ENCODE results near the gene TMEM62. TPM values are rescaled to one million over a fixed set of nuclear protein-coding genes. Genes with fewer than 3 reads are reported as not detected.

Gene TMEM62
- polyA plus RNA-seq, 1 donor from 2014 or later, result 8.7 TPM

DNA sequence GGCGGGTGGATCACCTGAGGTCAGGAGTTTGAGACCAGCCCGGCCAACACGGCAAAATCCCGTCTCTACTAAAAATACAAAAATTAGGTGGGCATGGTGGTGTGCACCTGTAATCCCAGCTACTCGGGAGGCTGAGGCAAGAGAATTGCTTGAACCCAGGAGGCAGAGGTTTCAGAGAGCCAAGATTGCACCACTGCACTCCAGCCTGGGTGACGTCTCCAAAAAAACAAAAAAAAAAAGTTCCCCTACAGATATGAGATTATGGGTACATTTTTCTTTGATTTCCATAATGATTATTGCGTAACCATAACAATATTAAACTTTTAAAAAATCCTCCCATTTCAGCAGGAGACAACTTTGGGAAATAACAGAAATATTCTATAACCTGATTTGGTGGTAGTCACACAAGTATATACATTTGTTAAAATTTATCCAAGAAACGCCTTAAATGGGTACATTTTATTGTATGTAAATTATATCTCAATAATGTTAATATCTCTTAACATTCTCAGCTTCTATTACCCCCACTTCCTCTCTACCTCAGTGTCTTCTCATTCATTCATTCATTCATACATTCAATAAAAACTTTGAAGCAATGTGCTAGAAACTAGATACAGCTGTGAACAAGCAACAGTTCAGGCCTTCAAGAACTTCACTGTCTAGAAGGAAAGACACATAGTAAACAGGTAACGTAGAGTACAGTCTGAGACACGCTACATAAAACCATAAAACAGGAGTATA, 34.1 kb upstream of the TMEM62 start:
- no peaks in the 10 kb centered on the region for H4K20me1 ChIP-seq (ENCODE audit: insufficient read depth)
- H3K79me2 ChIP-seq (replicated peaks; ENCODE audit: insufficient read depth, low read length), result peaks cover 36% of the 10 kb centered on the region
- no peaks in the 10 kb centered on the region for H3F3A ChIP-seq (ENCODE audit: insufficient read depth, low read length, poor library complexity, severe bottlenecking)
- peaks cover 6% of the 10 kb centered on the region for H3K36me3 ChIP-seq (ENCODE audit: insufficient read depth, low read length)
- H3K4me3 ChIP-seq (ENCODE audit: low read length), result no peak overlapping the region
- no peak overlapping the region for H3K4me2 ChIP-seq (ENCODE audit: low read length)
- TF ChIP-seq, protein P1, sequence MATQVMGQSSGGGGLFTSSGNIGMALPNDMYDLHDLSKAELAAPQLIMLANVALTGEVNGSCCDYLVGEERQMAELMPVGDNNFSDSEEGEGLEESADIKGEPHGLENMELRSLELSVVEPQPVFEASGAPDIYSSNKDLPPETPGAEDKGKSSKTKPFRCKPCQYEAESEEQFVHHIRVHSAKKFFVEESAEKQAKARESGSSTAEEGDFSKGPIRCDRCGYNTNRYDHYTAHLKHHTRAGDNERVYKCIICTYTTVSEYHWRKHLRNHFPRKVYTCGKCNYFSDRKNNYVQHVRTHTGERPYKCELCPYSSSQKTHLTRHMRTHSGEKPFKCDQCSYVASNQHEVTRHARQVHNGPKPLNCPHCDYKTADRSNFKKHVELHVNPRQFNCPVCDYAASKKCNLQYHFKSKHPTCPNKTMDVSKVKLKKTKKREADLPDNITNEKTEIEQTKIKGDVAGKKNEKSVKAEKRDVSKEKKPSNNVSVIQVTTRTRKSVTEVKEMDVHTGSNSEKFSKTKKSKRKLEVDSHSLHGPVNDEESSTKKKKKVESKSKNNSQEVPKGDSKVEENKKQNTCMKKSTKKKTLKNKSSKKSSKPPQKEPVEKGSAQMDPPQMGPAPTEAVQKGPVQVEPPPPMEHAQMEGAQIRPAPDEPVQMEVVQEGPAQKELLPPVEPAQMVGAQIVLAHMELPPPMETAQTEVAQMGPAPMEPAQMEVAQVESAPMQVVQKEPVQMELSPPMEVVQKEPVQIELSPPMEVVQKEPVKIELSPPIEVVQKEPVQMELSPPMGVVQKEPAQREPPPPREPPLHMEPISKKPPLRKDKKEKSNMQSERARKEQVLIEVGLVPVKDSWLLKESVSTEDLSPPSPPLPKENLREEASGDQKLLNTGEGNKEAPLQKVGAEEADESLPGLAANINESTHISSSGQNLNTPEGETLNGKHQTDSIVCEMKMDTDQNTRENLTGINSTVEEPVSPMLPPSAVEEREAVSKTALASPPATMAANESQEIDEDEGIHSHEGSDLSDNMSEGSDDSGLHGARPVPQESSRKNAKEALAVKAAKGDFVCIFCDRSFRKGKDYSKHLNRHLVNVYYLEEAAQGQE (IDR thresholded peaks at IDR 0.05; ENCODE audit: borderline replicate concordance), result no peak
- TF ChIP-seq EZH2 (IDR thresholded peaks at IDR 0.05; ENCODE audit: borderline replicate concordance, insufficient read depth, low read length, poor library complexity, severe bottlenecking), result no peak
- TF ChIP-seq POLR2AphosphoS5 (IDR thresholded peaks at IDR 0.05), result no peak
- TF ChIP-seq, protein P2, sequence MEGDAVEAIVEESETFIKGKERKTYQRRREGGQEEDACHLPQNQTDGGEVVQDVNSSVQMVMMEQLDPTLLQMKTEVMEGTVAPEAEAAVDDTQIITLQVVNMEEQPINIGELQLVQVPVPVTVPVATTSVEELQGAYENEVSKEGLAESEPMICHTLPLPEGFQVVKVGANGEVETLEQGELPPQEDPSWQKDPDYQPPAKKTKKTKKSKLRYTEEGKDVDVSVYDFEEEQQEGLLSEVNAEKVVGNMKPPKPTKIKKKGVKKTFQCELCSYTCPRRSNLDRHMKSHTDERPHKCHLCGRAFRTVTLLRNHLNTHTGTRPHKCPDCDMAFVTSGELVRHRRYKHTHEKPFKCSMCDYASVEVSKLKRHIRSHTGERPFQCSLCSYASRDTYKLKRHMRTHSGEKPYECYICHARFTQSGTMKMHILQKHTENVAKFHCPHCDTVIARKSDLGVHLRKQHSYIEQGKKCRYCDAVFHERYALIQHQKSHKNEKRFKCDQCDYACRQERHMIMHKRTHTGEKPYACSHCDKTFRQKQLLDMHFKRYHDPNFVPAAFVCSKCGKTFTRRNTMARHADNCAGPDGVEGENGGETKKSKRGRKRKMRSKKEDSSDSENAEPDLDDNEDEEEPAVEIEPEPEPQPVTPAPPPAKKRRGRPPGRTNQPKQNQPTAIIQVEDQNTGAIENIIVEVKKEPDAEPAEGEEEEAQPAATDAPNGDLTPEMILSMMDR (IDR thresholded peaks at IDR 0.05; ENCODE audit: poor library complexity, severe bottlenecking), result no peak
- H3K9ac ChIP-seq (ENCODE audit: low read length), result no peak overlapping the region
- no peak overlapping the region for H2AFZ ChIP-seq (ENCODE audit: low read depth, low read length)
- no peaks in the 10 kb centered on the region for H3K27me3 ChIP-seq (ENCODE audit: insufficient read depth, low read depth, low read length)
- no peaks in the 10 kb centered on the region for H3K9me3 ChIP-seq (ENCODE audit: low read length)
- H3K27ac ChIP-seq (ENCODE audit: low read length), result no peak overlapping the region
- no peaks in the 10 kb centered on the region for H3K9me2 ChIP-seq (ENCODE audit: insufficient read depth, low read length)

DNA sequence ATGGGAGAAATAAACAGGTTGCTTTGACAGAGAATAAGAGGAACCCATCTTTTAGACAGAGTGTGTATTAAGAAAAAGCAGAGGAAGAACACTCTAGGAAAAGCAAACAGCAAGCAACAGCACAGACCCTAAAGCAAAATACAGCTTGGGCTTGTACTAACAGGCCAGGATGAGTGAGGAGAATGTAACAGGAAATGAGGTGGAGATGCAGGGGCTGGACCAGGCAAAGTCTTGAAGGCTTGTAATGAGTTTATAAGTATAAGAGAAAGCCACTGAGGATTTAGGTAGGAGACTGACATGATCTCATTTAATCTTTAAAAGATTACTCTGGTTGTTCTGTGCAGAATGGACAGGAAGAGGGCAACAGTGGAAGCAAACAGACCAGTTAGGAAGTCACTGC, 32.4 kb upstream of the TMEM62 start:
- no peak for TF ChIP-seq TAF1 (IDR thresholded peaks at IDR 0.05; ENCODE audit: low read depth)
- no peak for TF ChIP-seq POLR2AphosphoS5 (IDR thresholded peaks at IDR 0.05)
- TF ChIP-seq, protein P2 (IDR thresholded peaks at IDR 0.05; ENCODE audit: poor library complexity, severe bottlenecking), result no peak
- TF ChIP-seq, protein P1 (IDR thresholded peaks at IDR 0.05; ENCODE audit: borderline replicate concordance), result no peak
- TF ChIP-seq RAD21 (conservative IDR thresholded peaks at IDR 0.05), result no peak
- no peak for TF ChIP-seq EP300 (conservative IDR thresholded peaks at IDR 0.05; ENCODE audit: poor library complexity, severe bottlenecking)
- no peak for TF ChIP-seq EZH2 (IDR thresholded peaks at IDR 0.05; ENCODE audit: borderline replicate concordance, insufficient read depth, low read length, poor library complexity, severe bottlenecking)
- TF ChIP-seq SMC3 (conservative IDR thresholded peaks at IDR 0.05; ENCODE audit: poor library complexity), result no peak
- no peak for TF ChIP-seq MXI1 (conservative IDR thresholded peaks at IDR 0.05; ENCODE audit: poor library complexity, severe bottlenecking)
- Histone ChIP-seq H3K4me3 (ENCODE audit: low read length) (no peak overlapping the region), H3K27me3 (ENCODE audit: insufficient read depth, low read depth, low read length) (no peaks in the 10 kb centered on the region), H3K9me3 (ENCODE audit: low read length) (no peaks in the 10 kb centered on the region), H2AFZ (ENCODE audit: low read depth, low read length) (no peak overlapping the region), H3K9ac (ENCODE audit: low read length) (no peak overlapping the region), H3K36me3 (ENCODE audit: insufficient read depth, low read length) (peaks cover 6% of the 10 kb centered on the region), H3K4me2 (ENCODE audit: low read length) (no peak overlapping the region), H3K27ac (ENCODE audit: low read length) (no peak overlapping the region), H3K79me2 (replicated peaks; ENCODE audit: insufficient read depth, low read length) (peaks cover 48% of the 10 kb centered on the region), H3K9me2 (ENCODE audit: insufficient read depth, low read length) (no peaks in the 10 kb centered on the region), H3F3A (ENCODE audit: insufficient read depth, low read length, poor library complexity, severe bottlenecking) (no peaks in the 10 kb centered on the region), H4K20me1 (ENCODE audit: insufficient read depth) (no peaks in the 10 kb centered on the region)
